ENCODE results near the gene RNF168.
"Not testable (repeated sequence)": the region's sequence is repeated elsewhere in the genome, so short reads cannot be mapped to it uniquely, and the experiment has no call there.

- TF ChIP-seq TAF1, POLR2A (IDR thresholded peaks at IDR 0.05; ENCODE audit: low read depth, low read length): not testable (repeated sequence)
Observed at GRCh38 chr3:196511646-196512425, 8.3 kb upstream of the RNF168 start.
